GM13977 (cell line): Measurements from ENCODE around the gene KHNYN.

Experiments
- DNase-seq: peaks from one replicate; pipeline ENCODE4 v3.0.0; 2012; ENCODE audit warnings: low spot score
- in situ Hi-C: fragments of 300-500 bp; cut with MboI; formaldehyde crosslinking; loops from one replicate; pipeline ENCODE4 v1.12.0; 2022; ENCODE audit warnings: low sequenced_read_pairs, low pct_unique_long_range_greater_than_20kb, mixed read lengths, inconsistent platforms; ENCODE audit not compliant: unreplicated experiment
- TF ChIP-seq, protein P1 (sequence below): IDR thresholded peaks from 2 replicates; pipeline ENCODE4 v1.5.1; 2012; ENCODE audit warnings: mild to moderate bottlenecking, control low read depth; ENCODE audit not compliant: insufficient read depth; ENCODE audit errors: extremely low read depth, missing control alignments

KHNYN gene

DNA sequence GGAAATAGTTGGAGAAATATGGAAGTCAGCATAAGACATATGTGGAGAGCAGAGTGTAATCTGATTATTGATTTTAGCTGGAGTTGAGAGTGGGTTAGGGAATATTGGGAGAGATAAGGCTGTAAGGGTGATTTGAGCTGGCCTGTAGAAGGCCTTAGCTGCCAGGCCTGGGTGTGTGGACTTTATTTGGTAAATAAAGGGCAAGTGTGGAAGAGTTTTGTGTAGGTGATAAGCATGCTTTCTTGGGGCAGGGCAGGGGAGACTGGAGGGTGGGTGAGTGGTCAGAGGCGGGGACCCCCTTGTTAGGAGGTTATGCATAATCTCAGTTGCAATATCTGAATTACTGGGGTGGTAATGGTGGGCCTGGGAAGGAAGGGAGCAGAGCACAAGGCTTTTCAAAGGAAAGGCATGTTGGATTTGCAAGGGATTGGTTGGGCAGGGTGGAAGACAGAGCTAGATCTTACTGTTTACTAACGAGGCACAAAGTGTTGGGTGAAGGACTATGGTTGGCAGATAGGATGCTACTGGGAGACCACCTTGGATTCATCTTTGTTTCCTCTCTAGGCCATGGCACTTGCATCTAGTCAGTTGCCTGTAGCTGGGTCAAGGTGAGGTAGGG, 5.5 kb downstream of the KHNYN start:
- DNase-seq: peak; percentile 4
- in situ Hi-C loops: loop anchor here (5.0 kb wide), 1 partner anchor 103 kb away; no protein-coding TSS in a partner anchor
- TF ChIP-seq, protein P1, sequence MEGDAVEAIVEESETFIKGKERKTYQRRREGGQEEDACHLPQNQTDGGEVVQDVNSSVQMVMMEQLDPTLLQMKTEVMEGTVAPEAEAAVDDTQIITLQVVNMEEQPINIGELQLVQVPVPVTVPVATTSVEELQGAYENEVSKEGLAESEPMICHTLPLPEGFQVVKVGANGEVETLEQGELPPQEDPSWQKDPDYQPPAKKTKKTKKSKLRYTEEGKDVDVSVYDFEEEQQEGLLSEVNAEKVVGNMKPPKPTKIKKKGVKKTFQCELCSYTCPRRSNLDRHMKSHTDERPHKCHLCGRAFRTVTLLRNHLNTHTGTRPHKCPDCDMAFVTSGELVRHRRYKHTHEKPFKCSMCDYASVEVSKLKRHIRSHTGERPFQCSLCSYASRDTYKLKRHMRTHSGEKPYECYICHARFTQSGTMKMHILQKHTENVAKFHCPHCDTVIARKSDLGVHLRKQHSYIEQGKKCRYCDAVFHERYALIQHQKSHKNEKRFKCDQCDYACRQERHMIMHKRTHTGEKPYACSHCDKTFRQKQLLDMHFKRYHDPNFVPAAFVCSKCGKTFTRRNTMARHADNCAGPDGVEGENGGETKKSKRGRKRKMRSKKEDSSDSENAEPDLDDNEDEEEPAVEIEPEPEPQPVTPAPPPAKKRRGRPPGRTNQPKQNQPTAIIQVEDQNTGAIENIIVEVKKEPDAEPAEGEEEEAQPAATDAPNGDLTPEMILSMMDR: no peak

DNA sequence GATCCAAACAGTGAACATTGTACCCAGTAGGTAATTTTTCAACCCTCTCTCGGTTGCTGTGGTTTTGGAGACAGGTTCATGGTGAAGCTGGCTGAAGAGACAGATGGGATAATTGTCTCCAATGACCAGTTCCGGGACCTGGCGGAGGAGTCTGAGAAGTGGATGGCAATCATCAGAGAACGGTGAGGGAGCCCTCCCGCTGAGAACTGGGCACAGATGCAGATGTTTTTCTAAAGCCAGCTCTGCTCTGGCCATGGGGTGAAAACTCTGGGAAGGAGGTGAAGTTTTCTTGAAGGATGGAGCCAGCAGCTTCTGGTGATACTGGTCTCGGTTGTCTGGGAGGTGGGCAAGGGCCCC, 6.2 kb downstream of the KHNYN start:
- in situ Hi-C loops: loop anchor here (5.0 kb wide), 1 partner anchor 104 kb away; no protein-coding TSS in a partner anchor
- TF ChIP-seq, protein P1: no peak
- DNase-seq: no peak

DNA sequence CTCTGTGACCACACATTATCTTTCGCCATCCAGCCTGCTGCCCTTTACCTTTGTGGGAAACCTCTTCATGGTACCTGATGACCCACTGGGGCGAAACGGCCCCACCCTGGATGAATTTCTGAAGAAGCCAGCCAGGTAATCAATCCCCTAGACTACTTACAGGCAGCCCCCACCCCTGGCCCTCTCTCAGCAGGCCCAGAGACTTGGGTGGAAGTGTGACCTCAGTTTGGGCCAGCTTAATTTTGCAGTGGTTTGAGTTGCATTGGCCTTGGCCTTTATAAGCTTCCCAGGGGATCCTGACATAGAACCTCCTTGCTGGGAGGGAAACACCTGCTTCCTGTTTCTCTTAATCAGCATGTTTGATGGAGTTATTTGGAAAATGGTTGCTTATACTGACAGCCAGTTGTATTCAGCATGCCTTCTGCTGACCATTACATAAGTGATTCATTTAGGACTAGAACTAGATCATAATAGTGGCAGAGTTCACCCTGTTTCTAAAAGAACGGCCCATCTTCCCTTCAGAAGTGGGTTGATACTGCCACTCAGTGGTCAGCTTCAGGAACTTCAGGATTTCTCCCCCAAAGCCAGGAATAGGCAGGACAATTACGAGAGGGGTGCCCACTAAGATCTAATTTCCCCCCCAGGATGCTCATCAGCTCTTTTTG, 6.7 kb downstream of the KHNYN start:
- TF ChIP-seq, protein P1: peak; percentile 75
- in situ Hi-C loops: loop anchor here (5.0 kb wide), 1 partner anchor 104 kb away; no protein-coding TSS in a partner anchor
- peak; percentile 76 for DNase-seq

DNA sequence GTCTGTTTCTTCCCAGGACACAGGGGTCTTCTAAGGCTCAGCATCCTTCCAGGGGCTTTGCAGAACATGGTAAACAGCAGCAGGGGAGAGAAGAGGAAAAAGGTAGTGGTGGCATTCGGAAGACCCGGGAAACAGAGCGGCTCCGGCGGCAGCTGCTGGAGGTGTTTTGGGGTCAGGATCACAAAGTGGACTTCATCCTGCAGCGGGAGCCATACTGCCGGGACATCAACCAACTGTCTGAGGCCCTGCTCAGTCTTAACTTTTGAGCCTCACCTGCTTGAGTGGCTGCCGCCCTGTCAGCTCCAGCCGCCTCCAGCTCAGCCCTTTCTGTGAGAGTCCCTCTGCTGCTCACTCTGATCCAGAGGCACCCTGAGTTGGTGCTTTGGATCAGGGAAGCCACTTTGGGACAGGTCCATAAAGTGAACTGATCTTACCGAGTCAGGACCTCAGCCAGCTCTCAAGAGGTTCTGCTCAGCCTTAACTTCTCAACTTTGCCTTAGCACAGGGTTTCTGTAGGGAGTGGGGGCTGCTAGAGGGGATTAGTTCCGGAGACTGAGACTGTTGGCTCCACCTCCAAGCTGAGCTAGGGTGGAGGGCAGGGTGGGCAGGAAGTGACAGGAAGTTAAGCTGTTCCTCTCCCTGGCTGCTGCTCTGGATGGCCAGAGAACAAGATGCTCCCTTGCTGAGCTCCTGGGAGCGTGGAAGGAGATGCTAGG, 7.4 kb downstream of the KHNYN start:
- in situ Hi-C loops: loop anchor here (5.0 kb wide), 1 partner anchor 105 kb away; no protein-coding TSS in a partner anchor
- TF ChIP-seq, protein P1: no peak
- peak; percentile 4 for DNase-seq

DNA sequence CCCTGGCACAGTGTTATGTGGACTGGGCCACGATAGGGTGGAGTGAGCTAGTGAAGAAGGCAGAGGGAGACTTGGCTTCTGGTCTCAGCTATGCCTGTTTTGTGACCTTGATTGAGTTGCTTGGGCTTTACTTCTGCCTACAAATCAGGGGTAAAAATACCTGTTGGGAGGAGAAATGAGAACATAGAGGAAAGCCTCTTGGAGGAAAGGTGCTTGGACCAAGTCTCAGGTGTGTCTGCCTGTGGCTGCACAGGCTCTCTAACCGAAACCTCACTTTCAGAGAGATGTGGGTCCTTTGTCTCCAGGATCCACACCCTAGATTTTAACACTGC, 7.9 kb downstream of the KHNYN start:
- TF ChIP-seq, protein P1: no peak
- peak; percentile 14 for DNase-seq
- in situ Hi-C loops: loop anchor here (5.0 kb wide), 1 partner anchor 105 kb away; no protein-coding TSS in a partner anchor

DNA sequence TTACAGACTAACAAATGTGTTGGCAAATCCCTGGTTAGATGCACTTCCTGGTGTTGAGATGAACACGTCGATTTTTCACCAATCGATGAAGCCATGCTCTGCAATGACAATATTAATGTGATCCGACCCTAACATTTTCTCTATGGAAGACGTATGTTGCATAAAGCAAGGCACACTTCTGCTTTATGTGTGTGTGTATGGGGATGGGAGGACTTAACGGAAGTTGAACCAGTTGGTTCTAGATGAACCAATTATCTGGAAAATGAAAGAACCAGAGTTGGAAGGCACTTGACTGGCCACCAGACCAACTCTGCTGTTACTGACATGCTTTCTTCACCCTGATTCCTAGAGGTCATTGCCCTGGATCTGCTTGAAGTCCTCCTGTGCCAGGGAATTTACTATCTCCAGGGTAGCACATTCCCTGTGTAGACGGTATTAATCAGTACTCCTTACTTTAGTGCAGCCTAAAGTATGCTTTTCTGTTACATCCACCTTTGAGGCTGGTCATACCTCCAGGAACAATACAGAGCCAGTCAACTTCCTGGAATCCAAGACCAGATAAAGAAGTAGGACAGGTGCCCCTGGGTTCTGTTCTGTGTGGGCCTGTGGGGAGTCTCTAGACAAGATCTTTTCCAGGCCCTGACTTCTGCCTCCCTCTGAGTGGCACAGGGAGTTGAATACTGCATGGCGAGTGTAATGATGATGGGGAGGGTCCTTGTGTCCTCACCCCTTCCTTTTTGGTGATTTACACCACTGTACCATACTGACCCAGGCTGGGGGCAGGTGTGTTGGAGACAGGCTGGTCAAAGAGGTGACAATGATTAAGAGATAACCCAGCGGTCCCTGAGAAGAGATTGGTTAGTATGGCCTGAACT, 8.7 kb downstream of the KHNYN start:
- in situ Hi-C loops: loop anchor here (5.0 kb wide), 1 partner anchor 106 kb away; no protein-coding TSS in a partner anchor
- no peak for DNase-seq

More for the DNA sequence above, 8.7 kb downstream of the KHNYN start:
- TF ChIP-seq, protein P1: no peak
